Hematopoietic multipotent progenitor cell (in vitro differentiated cells): ENCODE measurements around the gene ACTR3C. TPM values are rescaled to one million over a fixed set of nuclear protein-coding genes. Genes with fewer than 3 reads are reported as not detected.

ENCODE experiments used
- DNase-seq, 3 donors: peaks; one replicate each; pipeline ENCODE4 v3.0.0-alpha.2; 2011 to 2015; ENCODE audit warnings: low read depth in 2 of 3, low spot score in 2 of 3
- total RNA-seq: library from RNA; depleted of rRNA; stranded (reverse); fragments of >200 nt; gene quantifications from one replicate; pipeline ENCODE4 v1.2.3, GENCODE V29; 2012

Gene ACTR3C
- total RNA-seq, 1 donor, result 26.4 TPM

DNA sequence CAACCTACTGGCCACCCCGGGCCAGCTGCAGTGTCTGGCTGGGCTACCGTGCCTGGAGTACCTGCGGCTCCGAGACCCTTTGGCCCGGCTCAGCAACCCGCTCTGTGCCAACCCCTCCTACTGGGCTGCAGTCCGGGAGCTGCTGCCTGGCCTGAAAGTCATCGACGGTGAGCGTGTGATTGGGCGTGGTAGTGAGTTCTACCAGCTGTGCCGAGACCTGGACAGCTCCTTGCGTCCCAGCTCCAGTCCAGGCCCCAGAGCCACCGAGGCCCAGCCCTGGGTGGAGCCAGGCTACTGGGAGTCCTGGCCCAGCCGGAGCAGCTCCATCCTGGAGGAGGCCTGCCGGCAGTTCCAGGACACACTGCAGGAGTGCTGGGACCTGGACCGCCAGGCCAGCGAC lies 13.8 kb upstream of the ACTR3C start:
- no peak for DNase-seq

- no peak for DNase-seq
These were observed 13.4 kb upstream of the ACTR3C start for GRCh38 chr7:150336746-150337145.

DNA sequence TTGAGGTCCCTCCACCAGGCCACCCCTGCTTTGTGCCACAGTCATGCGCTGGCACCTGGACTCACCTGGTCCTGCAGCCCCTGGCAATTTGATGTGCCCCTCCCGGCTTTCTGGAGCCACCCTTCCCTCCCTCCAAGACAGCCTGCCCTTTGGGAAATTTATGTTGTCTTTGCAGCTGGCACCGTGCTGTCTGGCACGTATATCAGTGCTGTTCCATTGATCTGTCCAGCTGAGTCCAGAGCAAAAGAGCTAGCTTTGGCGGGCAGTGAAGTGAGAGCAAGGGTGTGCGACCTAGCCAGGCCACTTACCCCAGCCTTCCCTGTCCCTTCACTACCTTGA lies 12.4 kb upstream of the ACTR3C start:
- no peak for DNase-seq

DNA sequence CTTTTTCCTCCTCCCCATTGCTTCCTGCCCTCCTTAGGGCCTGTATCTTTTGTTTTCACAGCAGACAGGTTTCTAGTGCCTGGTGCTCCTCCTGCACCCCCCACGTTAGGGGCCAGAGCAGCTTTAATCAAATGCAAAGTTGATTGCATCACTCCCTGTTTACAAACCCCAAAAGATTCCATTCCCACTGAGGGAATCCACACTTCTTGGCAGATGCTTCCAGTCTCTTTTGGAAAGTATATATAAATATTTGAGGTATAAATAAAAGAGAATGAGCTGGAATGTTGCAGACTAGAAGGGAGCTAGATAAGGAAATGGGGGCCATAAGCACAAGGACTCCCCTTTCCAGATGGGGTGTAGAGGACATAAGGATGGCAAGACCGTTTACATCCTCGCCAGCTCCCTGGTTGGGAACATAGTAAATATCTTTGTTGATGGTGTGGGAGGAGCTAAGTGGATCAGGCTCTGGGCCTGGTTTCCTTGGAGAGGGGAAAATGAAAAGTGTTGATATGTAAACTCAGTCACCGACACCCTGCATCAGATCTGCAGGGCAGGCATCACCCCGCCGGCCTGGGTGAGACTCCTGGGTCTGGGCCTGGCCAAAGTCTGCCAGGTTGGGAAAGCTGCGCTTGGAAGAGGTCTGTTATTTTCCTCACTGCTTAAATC lies 11.9 kb upstream of the ACTR3C start:
- DNase-seq, result no peak

DNA sequence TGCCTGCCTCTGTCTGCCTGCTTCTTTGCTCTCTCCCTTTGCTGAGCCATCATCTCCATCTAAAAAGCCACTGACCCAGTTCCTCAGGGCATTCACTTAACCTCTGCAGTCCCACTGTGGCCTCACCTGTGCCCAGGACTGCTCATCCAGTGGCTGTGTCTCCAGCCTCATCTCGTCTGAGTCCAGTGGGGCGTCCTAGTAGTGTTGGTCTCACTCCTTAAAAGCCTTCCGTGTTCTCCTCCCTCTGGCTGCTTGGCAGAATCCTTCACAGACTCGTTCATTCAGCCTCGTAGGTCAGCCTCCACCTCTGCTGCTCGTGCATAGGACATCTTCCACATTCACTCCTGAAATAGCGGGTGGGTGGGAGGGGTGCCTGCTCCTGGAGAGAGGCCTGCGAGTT lies 10.8 kb upstream of the ACTR3C start:
- DNase-seq, result no peak

- DNase-seq, result no peak
These were observed 10.3 kb upstream of the ACTR3C start for GRCh38 chr7:150333659-150334058.

DNA sequence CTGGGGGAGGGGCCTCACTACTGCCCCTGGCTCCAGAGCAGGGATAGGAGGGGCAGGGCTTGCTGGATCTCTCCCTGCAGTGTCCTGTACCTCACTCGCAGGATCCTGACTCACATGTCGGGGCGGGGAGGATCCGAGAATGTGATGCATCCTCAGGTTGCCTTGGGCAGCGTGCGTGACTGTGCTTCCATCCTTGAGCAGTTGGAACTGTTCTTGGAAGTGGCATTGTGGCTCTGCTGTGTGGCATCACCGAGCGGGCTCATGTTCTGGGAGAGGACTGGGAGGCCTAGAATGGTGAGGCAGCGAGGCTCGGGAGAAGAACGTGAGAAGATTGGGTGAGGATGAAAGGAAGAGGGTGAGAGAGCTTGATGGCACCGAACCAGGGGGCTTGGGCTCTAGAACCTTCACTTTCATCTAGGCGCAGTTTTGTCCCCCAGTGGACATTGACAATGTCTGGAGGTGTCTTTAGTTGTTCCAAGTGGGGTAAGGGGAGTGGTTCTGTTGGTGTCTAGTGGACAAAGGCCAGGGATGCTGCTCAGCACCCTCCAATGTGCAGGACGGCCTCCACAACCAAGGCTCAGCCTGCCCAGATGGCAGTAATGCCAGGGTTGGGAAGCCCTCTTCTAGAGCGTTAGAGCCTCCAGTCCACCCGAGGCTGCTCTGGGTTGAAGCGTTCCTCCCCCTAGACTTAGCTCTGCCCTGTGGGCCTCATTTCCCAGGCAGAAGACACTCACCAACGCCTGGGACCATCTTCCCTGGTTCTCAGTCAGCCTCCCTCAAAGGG lies 9.7 kb upstream of the ACTR3C start:
- DNase-seq, result no peak

DNA sequence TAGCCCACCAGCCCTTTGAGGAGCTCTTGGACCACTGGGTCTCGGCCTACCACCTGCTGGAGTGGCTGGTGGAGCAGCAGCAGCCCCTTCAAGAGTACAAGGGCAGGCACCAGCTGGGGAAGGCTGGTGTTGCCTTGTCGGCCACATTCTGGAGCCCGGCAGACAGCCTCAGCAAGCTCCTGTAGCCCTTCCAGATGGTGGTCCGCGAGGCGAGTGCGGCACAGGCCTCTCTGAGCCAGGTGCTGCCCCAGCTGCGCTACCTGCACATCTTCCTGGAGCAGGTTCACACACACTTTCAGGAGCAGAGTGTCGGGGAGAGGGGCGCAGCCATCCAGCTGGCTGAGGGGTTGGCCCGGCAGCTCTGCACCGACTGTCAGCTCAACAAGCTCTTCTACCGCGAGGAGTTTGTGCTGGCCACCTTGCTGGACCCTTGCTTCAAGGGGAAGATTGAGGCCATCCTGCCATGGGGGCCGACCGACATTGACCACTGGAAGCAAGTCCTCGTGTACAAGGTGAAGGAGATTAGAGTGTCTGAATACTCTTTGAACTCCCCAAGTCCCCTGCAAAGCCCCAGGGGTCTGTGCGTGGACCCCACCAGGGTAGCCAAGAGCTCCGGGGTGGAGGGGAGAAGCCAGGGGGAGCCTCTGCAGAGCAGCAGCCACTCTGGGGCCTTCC lies 7.0 kb upstream of the ACTR3C start:
- no peak for DNase-seq

DNA sequence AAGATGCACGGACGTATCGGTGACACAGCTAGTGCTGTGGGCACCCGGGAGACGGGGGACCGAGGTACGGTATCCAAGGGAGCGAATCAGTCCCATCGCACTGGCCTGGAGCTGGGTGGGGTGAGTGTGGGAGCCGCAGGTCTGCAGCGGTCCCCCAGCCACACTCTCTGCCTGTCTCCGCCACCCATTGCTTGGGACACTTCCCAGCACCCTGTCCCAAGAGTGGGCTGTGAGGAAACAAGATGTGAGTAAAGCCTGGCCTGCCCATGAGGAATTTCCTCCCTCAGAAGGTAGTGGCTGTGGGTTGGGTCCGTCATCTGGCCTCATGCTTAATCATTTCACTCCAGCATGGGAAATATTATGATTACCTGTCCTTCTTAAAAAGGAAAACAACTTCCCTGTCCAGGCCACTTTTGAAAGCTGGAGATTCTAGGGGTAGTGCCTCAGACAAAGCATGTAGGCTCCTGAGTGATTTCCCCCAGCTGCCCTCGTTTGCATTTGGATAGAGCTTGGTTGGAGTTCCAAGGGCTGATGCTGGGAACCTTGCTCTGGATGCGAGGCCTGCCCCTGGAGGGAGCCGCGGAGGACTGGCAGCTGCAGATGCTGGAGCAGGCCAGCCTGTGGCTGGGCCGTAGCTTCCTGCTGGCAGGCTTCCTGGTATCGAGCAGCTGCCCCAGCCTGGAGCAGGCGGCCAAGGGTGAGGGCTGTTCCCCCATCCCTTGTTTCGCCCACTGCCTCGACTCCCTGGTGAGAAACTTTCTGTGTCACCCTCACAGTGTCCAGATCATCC lies 6.2 kb upstream of the ACTR3C start:
- no peak for DNase-seq

DNA sequence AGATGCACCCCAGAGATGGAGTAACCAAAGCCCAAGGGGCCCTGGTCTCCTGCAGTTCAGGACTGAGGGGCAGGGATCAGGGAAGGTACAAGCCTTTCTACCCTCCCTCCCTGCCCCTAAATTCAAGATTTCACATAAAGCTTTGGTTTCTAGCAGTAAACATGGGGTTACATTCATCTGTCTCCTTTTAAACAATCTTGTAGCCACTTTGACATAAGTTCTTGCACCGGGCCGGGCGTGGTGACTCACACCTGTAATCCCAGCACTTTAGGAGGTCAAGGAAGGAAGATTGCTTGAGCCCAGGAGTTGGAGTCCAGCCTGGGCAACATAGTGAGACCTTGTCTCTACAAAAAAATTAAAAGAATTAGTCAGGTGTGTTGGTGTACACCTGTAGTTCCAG lies 4.0 kb upstream of the ACTR3C start:
- no peak for DNase-seq

GRCh38 chr7:150326657-150327268 lies 3.4 kb upstream of the ACTR3C start:
- no peak for DNase-seq

GRCh38 chr7:150325901-150326300 lies 2.6 kb upstream of the ACTR3C start:
- DNase-seq, result no peak

DNA sequence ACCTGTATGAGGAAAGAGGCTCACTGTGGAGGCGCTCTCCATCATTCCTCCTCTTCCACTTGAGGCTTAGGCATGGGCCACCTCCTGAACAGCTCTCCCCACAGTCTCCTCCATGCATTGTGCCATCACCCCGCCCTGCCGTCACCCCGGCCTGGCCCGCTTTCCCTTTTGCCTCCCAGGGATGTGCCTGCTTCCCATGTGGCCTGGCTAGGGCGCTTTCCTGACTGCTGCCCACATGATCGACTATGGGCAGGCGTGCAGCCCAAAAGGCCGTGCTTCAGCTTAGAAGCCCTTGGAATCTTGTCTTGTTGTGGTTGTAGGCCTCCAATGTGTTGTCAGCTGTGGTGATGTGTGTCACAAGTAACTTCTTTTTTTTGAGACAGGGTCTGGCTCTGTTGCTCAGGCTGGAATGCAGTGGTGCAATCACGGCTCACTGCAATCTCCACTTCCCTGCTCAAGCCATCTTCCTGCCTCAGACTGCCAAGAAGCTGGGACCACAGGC lies 1.8 kb upstream of the ACTR3C start:
- DNase-seq, result no peak

GRCh38 chr7:150324373-150324961 lies 1.1 kb upstream of the ACTR3C start:
- no peak for DNase-seq

GRCh38 chr7:150323682-150324372 lies 482 bp upstream of the ACTR3C start:
- peak in 1 of 3 donors; percentile 43 for DNase-seq

DNA sequence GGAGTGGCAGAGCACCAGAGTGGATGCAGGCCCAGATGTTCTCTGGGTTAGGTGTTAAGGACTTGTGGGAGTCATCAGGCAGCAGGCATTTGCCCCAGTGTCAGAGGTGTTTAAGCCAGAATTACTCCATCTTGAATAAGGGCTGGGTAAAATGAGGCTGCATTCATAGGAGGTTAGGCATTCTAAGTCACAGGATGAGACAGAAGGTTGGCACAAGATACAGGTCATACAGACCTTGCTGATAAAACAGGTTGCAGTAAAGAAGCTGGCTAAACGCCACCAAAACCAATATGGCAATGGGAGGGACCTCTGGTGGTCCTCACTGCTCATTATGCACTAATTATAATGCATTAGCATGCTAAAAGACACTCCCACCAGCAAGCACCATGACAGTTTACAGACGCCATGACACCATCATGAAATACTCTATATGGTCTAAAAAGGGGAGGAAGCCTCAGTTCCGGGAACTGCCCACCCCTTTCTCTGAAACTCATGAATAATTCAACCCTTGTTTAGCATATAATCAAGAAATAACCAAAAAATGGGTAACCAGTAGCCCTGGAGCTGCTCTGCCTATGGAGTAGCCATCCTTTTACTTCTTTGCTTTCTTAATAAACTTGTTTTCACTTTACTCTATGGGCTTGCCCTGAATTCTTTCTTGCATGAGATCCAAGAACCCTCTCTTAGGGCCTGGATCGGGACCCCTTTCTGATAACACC lies 1.1 kb downstream of the ACTR3C start:
- DNase-seq, result peak in 1 of 3 donors; percentile 34

DNA sequence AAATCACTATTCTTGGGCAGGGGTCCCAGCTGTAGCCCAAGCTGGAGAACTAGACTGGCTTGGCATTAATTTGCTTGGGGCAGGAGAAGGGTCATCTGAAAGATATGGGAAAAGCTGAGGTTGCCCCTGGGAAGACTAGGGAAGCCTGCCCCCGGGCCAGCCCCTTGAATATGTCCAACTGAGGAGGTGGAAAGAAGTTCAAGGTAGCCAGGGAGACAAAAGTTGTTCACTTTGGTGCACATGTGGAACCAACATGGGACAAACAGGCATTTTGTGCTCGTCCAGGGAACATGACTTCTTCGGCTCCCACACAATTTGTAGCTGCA lies 1.6 kb downstream of the ACTR3C start:
- DNase-seq, result no peak

- no peak for DNase-seq
These were observed 5.4 kb downstream of the ACTR3C start for GRCh38 chr7:150317748-150318444.
